ENCODE measurements around the gene ANAPC13. TPM values are rescaled to one million over a fixed set of nuclear protein-coding genes. Genes with fewer than 3 reads are reported as not detected.

Gene ANAPC13
- polyA plus RNA-seq, 1 donor from 2014 or later = 178 TPM

DNA sequence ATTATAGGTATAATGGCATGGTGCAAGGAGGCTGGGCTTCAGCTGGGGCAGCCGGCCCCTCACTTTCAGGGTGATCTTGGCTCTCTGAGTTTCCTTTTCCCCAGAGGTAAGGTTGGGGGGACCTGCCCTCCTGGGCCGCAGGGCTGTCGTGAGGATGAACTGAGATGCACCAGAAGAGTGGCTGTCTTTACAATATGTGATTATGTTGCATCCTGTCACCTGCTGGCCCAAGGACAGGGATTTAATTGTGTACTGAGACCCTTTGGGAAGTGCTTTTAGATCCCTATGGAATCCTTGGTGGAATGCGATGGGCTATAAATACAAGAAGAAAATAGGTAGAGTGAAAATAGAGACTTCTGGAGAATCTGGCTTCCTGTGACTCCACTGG lies 22.1 kb downstream of the ANAPC13 start:
- H2AFZ ChIP-seq (ENCODE audit: low read depth, low read length) = no peak overlapping the region
- no peak overlapping the region for H3K27ac ChIP-seq (ENCODE audit: low read length)
- H3K4me2 ChIP-seq (ENCODE audit: low read length) = no peak overlapping the region
- no peaks in the 10 kb centered on the region for H3K79me2 ChIP-seq (replicated peaks; ENCODE audit: insufficient read depth, low read length)
- H3K27me3 ChIP-seq (ENCODE audit: insufficient read depth, low read depth, low read length) = no peaks in the 10 kb centered on the region
- no peaks in the 10 kb centered on the region for H4K20me1 ChIP-seq (ENCODE audit: insufficient read depth)
- H3K9me2 ChIP-seq (ENCODE audit: insufficient read depth, low read length) = no peaks in the 10 kb centered on the region
- H3K9me3 ChIP-seq (ENCODE audit: low read length) = no peaks in the 10 kb centered on the region
- no peak overlapping the region for H3K9ac ChIP-seq (ENCODE audit: low read length)
- H3K4me3 ChIP-seq (ENCODE audit: low read length) = no peak overlapping the region
- no peaks in the 10 kb centered on the region for H3F3A ChIP-seq (ENCODE audit: insufficient read depth, low read length, poor library complexity, severe bottlenecking)
- no peak for TF ChIP-seq MXI1 (conservative IDR thresholded peaks at IDR 0.05; ENCODE audit: poor library complexity, severe bottlenecking)
- no peak for TF ChIP-seq POLR2AphosphoS5 (IDR thresholded peaks at IDR 0.05)
- TF ChIP-seq REST (IDR thresholded peaks at IDR 0.05; ENCODE audit: borderline replicate concordance) = no peak
- TF ChIP-seq SMC3 (conservative IDR thresholded peaks at IDR 0.05; ENCODE audit: poor library complexity) = no peak
- no peak for TF ChIP-seq EZH2 (IDR thresholded peaks at IDR 0.05; ENCODE audit: borderline replicate concordance, insufficient read depth, low read length, poor library complexity, severe bottlenecking)
- no peaks in the 10 kb centered on the region for H3K36me3 ChIP-seq (ENCODE audit: insufficient read depth, low read length)

DNA sequence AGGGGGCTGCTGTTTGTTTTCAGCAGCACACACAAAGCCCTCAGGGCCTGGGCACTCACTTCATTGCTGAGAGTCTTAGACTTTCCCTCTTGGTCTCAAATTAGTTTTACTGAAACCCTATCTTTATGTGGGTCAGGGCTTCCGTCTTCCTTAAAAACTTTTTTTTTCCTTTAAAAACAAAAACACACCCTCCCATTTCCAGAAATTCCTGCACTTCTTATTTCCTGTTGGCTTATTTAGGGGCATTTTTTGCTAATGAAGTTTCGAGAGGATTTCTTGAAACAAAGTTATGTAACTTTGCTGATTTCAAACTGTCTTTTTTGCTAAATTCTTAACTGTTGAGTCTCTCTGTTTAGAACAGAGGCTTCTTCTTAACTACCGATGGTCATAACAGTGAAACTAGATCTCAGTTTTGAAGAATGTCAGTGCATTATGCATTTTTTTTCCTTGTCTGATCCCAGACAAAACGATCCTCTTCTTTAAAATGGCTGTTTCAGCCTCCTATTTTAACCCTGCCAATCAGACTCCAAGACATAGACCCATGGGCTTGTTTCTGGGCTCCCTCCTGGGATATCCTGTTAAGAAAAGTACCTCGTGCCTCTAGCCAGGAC lies 23.3 kb downstream of the ANAPC13 start:
- Histone ChIP-seq H3K79me2 (replicated peaks; ENCODE audit: insufficient read depth, low read length) (no peaks in the 10 kb centered on the region), H3K9me2 (ENCODE audit: insufficient read depth, low read length) (no peaks in the 10 kb centered on the region), H3K36me3 (ENCODE audit: insufficient read depth, low read length) (no peaks in the 10 kb centered on the region), H3K4me2 (ENCODE audit: low read length) (no peak overlapping the region), H3K4me3 (ENCODE audit: low read length) (no peak overlapping the region), H3K27me3 (ENCODE audit: insufficient read depth, low read depth, low read length) (no peaks in the 10 kb centered on the region), H3K27ac (ENCODE audit: low read length) (no peak overlapping the region), H3K9ac (ENCODE audit: low read length) (no peak overlapping the region), H3K9me3 (ENCODE audit: low read length) (no peaks in the 10 kb centered on the region), H3F3A (ENCODE audit: insufficient read depth, low read length, poor library complexity, severe bottlenecking) (no peaks in the 10 kb centered on the region), H2AFZ (ENCODE audit: low read depth, low read length) (no peak overlapping the region), H4K20me1 (ENCODE audit: insufficient read depth) (no peaks in the 10 kb centered on the region)
- TF ChIP-seq CTCF (IDR thresholded peaks at IDR 0.05; ENCODE audit: poor library complexity, severe bottlenecking) (no peak), SMC3 (conservative IDR thresholded peaks at IDR 0.05; ENCODE audit: poor library complexity) (no peak), REST (IDR thresholded peaks at IDR 0.05; ENCODE audit: borderline replicate concordance) (no peak), MXI1 (conservative IDR thresholded peaks at IDR 0.05; ENCODE audit: poor library complexity, severe bottlenecking) (no peak), POLR2AphosphoS5 (IDR thresholded peaks at IDR 0.05) (no peak), RAD21 (conservative IDR thresholded peaks at IDR 0.05) (no peak), TAF1 (IDR thresholded peaks at IDR 0.05; ENCODE audit: low read depth) (no peak), EP300 (conservative IDR thresholded peaks at IDR 0.05; ENCODE audit: poor library complexity, severe bottlenecking) (no peak)

Data from neural cell (in vitro differentiated cells).